ENCODE measurements around the gene PDIA5.

GRCh38 chr3:123024056-123024455 lies 42.8 kb upstream of the PDIA5 start:
- no peak for TF ChIP-seq POLR2AphosphoS5 (IDR thresholded peaks at IDR 0.05; ENCODE audit: low read depth, low read length)
- TF ChIP-seq REST (IDR thresholded peaks at IDR 0.05; ENCODE audit: insufficient read depth in 1 of 2, low read depth in 2 of 2, low read length in 1 of 2): no peak
